GM23338 (cell line): ENCODE results near the gene EIF2A. TPM values are rescaled to one million over a fixed set of nuclear protein-coding genes. Genes with fewer than 3 reads are reported as not detected.

Experiments
- ATAC-seq: fragments of 200-7000 bp; cut with Tn5 transposase; 3 replicates; pipeline ENCODE4 v1.9.1; 2020
- DNase-seq: peaks from one replicate; pipeline ENCODE4 v3.0.0-alpha.2; 2015; ENCODE audit warnings: low spot score
- H2AFZ ChIP-seq: fragments of 200-600 bp; sonication (generic); 2 replicates; pipeline ENCODE4 v1.8.0; 2016; ENCODE audit warnings: antibody characterized with exemption, mild to moderate bottlenecking, moderate library complexity
- H3F3A ChIP-seq: fragments of 200-600 bp; sonication (generic); replicated peaks from 2 replicates; pipeline ENCODE4 v1.8.0; 2017; ENCODE audit warnings: antibody characterized with exemption, mixed run types, low read depth
- H3K27ac ChIP-seq: fragments of 200-600 bp; sonication (generic); 2 replicates; pipeline ENCODE4 v1.6.1; 2016; ENCODE audit warnings: low read depth
- H3K27me3 ChIP-seq: fragments of 200-600 bp; sonication (generic); 2 replicates; pipeline ENCODE4 v1.8.0; 2016; ENCODE audit warnings: mild to moderate bottlenecking, mixed run types, moderate library complexity; ENCODE audit not compliant: insufficient read depth
- H3K36me3 ChIP-seq: fragments of 200-600 bp; sonication (generic); 2 replicates; pipeline ENCODE4 v1.8.0; 2016; ENCODE audit warnings: mild to moderate bottlenecking; ENCODE audit not compliant: insufficient read depth
- H3K4me1 ChIP-seq: fragments of 200-600 bp; sonication (generic); 2 replicates; pipeline ENCODE4 v1.8.0; 2016; ENCODE audit warnings: mild to moderate bottlenecking, moderate library complexity; ENCODE audit not compliant: insufficient read depth
- H3K4me2 ChIP-seq: fragments of 200-600 bp; sonication (generic); 2 replicates; pipeline ENCODE4 v1.7.1; 2017; ENCODE audit warnings: mixed run types
- H3K4me3 ChIP-seq: fragments of 200-600 bp; sonication (generic); 2 replicates; pipeline ENCODE4 v1.6.1; 2016; ENCODE audit warnings: mixed run types
- H3K79me2 ChIP-seq: fragments of 200-600 bp; sonication (generic); replicated peaks from 2 replicates; pipeline ENCODE4 v1.8.0; 2017; ENCODE audit warnings: mild to moderate bottlenecking; ENCODE audit not compliant: insufficient read depth
- H3K9me2 ChIP-seq: fragments of 200-600 bp; sonication (generic); 2 replicates; pipeline ENCODE4 v1.8.0; 2017; ENCODE audit not compliant: insufficient read depth
- H4K20me1 ChIP-seq: fragments of 200-600 bp; sonication (generic); replicated peaks from 2 replicates; pipeline ENCODE4 v1.8.0; 2017; ENCODE audit warnings: mild to moderate bottlenecking; ENCODE audit not compliant: insufficient read depth
- H3K27ac Mint-ChIP-seq: 2 replicates; pipeline ENCODE4 v1.8.0; 2020; ENCODE audit warnings: inconsistent platforms, mild to moderate bottlenecking, moderate library complexity, mixed read lengths
- H3K27me3 Mint-ChIP-seq: 3 replicates; pipeline ENCODE4 v1.8.0; 2022; ENCODE audit warnings: low read depth, mild to moderate bottlenecking, moderate library complexity, mixed read lengths, inconsistent platforms; ENCODE audit not compliant: insufficient read depth, poor library complexity
- H3K36me3 Mint-ChIP-seq: 3 replicates; pipeline ENCODE4 v1.8.0; 2021; ENCODE audit warnings: low read depth, mild to moderate bottlenecking, inconsistent platforms, moderate library complexity, mixed read lengths
- H3K4me1 Mint-ChIP-seq: 3 replicates; pipeline ENCODE4 v1.8.0; 2020; ENCODE audit warnings: mild to moderate bottlenecking, inconsistent platforms, mixed read lengths
- H3K4me3 Mint-ChIP-seq: 3 replicates; pipeline ENCODE4 v1.8.0; 2021; ENCODE audit warnings: moderate library complexity, mild to moderate bottlenecking, inconsistent platforms, mixed read lengths
- H3K9me3 Mint-ChIP-seq: 3 replicates; pipeline ENCODE4 v1.8.0; 2020; ENCODE audit warnings: moderate library complexity, mild to moderate bottlenecking, inconsistent platforms, mixed read lengths
- CREB1 ChIP-seq: fragments of 250-450 bp; sonication (Bioruptor Pico); IDR thresholded peaks from 2 replicates; pipeline ENCODE4 v1.5.0; 2020; ENCODE audit warnings: low read depth, mild to moderate bottlenecking, moderate library complexity
- CTCF ChIP-seq, 2 experiments: fragments of 200-600 bp in 1 of 2; sonication (generic) in 1 of 2; conservative IDR thresholded peaks; 2 replicates each; pipeline versions ENCODE4 v1.5.1 to v1.6.1; 2016 to 2017; ENCODE audit warnings: antibody characterized with exemption in 2 of 2, low read depth in 2 of 2, mild to moderate bottlenecking in 2 of 2, moderate library complexity in 1 of 2
- ETS1 ChIP-seq: IDR thresholded peaks from 2 replicates; pipeline ENCODE4 v1.6.1; 2016; ENCODE audit warnings: antibody characterized with exemption
- EZH2 ChIP-seq: fragments of 200-600 bp; sonication (generic); IDR thresholded peaks from one replicate; pipeline ENCODE4 v1.8.0; 2017; ENCODE audit warnings: antibody characterized with exemption, mild to moderate bottlenecking, low read depth; ENCODE audit not compliant: unreplicated experiment
- EZH2phosphoT487 ChIP-seq: fragments of 200-600 bp; sonication (generic); IDR thresholded peaks from one replicate; pipeline ENCODE4 v1.8.1; 2018; ENCODE audit warnings: antibody characterized with exemption; ENCODE audit not compliant: unreplicated experiment
- JUNB ChIP-seq: IDR thresholded peaks from one replicate; pipeline ENCODE4 v1.6.1; 2016; ENCODE audit warnings: antibody characterized with exemption; ENCODE audit not compliant: unreplicated experiment
- NANOG ChIP-seq: IDR thresholded peaks from 2 replicates; pipeline ENCODE4 v1.6.1; 2016; ENCODE audit warnings: antibody characterized with exemption, borderline replicate concordance
- POLR2AphosphoS5 ChIP-seq: IDR thresholded peaks from 2 replicates; pipeline ENCODE4 v1.6.1; 2016; ENCODE audit warnings: antibody characterized with exemption, low read depth
- STAT1 ChIP-seq: IDR thresholded peaks from one replicate; pipeline ENCODE4 v1.6.1; 2016; ENCODE audit warnings: antibody characterized with exemption; ENCODE audit not compliant: unreplicated experiment
- ZNF114 ChIP-seq: fragments of 250-450 bp; sonication (Bioruptor Pico); IDR thresholded peaks from 2 replicates; pipeline ENCODE4 v1.5.0; 2020; ENCODE audit warnings: mild to moderate bottlenecking, moderate library complexity
- ZNF331 ChIP-seq: fragments of 250-450 bp; sonication (Bioruptor Pico); IDR thresholded peaks from 2 replicates; pipeline ENCODE4 v1.5.0; 2020; ENCODE audit warnings: low read depth, mild to moderate bottlenecking, moderate library complexity
- polyA plus RNA-seq: library from polyadenylated mRNA; unstranded; fragments of >200 nt; fragmentation: Nextera tagmentation; extraction: Ambion mirVana; gene quantifications from 2 replicates; pipeline ENCODE4 v1.2.1, GENCODE V29; 2016
- total RNA-seq: library from RNA; depleted of rRNA; stranded (reverse); fragments of >200 nt; shearing (Covaris generic); gene quantifications from 2 replicates; pipeline ENCODE4 v1.2.3, GENCODE V29; 2014
- TF ChIP-seq, protein P1 (sequence below): IDR thresholded peaks from one replicate; pipeline ENCODE4 v1.6.1; 2018; ENCODE audit warnings: antibody characterized with exemption; ENCODE audit not compliant: unreplicated experiment
- TF ChIP-seq, protein P2 (sequence below): fragments of 250-450 bp; sonication (Bioruptor Pico); IDR thresholded peaks from 2 replicates; pipeline ENCODE4 v1.5.0; 2020; ENCODE audit warnings: mild to moderate bottlenecking, moderate library complexity

The EIF2A gene
- total and polyA plus RNA-seq, 2 experiments from 2014 or later, result 95.2 to 153 TPM

DNA sequence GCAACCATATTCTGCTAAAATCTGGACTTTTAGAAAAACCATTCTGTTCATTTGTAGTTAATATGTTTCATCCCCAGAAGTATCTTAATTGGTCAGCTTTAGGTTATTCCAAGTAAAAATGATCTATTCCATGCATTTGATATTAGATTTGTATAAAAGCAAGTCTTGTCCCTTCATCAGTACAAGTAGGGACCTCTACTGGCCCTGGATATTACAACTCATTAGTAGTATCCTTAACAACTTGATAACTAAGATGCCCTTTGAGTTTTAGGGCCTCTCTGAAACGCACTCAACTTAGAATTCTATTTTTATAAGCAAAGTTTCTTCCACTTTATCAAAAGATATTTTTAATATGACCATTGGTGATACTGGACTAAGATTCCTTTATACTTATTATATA, 31.3 kb downstream of the EIF2A start:
- Histone ChIP-seq H3F3A (no peaks in the 10 kb centered on the region; the same call in 1 of the 2 replicates), H3K9me2 (no peaks in the 10 kb centered on the region), H4K20me1 (no peaks in the 10 kb centered on the region; the same call in 1 of the 2 replicates), H3K79me2 (no peaks in the 10 kb centered on the region), H2AFZ (no peak overlapping the region), H3K4me3 (no peak overlapping the region), H3K36me3 (peaks cover 29% of the 10 kb centered on the region; the same call in 1 of the 2 replicates), H3K27me3 (no peaks in the 10 kb centered on the region), H3K27ac (no peak overlapping the region), H3K4me2 (no peak overlapping the region), H3K4me1 (no peaks in the 10 kb centered on the region)
- Mint-ChIP-seq H3K4me3 (no peak overlapping the region), H3K27me3 (no peaks in the 10 kb centered on the region), H3K27ac (no peak overlapping the region), H3K36me3 (peaks cover 46% of the 10 kb centered on the region), H3K9me3 (no peaks in the 10 kb centered on the region), H3K4me1 (no peaks in the 10 kb centered on the region)
- DNase-seq (no peak), ATAC-seq (no peak)
- TF ChIP-seq, protein P1, sequence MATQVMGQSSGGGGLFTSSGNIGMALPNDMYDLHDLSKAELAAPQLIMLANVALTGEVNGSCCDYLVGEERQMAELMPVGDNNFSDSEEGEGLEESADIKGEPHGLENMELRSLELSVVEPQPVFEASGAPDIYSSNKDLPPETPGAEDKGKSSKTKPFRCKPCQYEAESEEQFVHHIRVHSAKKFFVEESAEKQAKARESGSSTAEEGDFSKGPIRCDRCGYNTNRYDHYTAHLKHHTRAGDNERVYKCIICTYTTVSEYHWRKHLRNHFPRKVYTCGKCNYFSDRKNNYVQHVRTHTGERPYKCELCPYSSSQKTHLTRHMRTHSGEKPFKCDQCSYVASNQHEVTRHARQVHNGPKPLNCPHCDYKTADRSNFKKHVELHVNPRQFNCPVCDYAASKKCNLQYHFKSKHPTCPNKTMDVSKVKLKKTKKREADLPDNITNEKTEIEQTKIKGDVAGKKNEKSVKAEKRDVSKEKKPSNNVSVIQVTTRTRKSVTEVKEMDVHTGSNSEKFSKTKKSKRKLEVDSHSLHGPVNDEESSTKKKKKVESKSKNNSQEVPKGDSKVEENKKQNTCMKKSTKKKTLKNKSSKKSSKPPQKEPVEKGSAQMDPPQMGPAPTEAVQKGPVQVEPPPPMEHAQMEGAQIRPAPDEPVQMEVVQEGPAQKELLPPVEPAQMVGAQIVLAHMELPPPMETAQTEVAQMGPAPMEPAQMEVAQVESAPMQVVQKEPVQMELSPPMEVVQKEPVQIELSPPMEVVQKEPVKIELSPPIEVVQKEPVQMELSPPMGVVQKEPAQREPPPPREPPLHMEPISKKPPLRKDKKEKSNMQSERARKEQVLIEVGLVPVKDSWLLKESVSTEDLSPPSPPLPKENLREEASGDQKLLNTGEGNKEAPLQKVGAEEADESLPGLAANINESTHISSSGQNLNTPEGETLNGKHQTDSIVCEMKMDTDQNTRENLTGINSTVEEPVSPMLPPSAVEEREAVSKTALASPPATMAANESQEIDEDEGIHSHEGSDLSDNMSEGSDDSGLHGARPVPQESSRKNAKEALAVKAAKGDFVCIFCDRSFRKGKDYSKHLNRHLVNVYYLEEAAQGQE, result no peak
- TF ChIP-seq CREB1, result no peak
- TF ChIP-seq EZH2, result no peak
- no peak for TF ChIP-seq ZNF331 (CRISPR knock-in tag)
- TF ChIP-seq, protein P2, sequence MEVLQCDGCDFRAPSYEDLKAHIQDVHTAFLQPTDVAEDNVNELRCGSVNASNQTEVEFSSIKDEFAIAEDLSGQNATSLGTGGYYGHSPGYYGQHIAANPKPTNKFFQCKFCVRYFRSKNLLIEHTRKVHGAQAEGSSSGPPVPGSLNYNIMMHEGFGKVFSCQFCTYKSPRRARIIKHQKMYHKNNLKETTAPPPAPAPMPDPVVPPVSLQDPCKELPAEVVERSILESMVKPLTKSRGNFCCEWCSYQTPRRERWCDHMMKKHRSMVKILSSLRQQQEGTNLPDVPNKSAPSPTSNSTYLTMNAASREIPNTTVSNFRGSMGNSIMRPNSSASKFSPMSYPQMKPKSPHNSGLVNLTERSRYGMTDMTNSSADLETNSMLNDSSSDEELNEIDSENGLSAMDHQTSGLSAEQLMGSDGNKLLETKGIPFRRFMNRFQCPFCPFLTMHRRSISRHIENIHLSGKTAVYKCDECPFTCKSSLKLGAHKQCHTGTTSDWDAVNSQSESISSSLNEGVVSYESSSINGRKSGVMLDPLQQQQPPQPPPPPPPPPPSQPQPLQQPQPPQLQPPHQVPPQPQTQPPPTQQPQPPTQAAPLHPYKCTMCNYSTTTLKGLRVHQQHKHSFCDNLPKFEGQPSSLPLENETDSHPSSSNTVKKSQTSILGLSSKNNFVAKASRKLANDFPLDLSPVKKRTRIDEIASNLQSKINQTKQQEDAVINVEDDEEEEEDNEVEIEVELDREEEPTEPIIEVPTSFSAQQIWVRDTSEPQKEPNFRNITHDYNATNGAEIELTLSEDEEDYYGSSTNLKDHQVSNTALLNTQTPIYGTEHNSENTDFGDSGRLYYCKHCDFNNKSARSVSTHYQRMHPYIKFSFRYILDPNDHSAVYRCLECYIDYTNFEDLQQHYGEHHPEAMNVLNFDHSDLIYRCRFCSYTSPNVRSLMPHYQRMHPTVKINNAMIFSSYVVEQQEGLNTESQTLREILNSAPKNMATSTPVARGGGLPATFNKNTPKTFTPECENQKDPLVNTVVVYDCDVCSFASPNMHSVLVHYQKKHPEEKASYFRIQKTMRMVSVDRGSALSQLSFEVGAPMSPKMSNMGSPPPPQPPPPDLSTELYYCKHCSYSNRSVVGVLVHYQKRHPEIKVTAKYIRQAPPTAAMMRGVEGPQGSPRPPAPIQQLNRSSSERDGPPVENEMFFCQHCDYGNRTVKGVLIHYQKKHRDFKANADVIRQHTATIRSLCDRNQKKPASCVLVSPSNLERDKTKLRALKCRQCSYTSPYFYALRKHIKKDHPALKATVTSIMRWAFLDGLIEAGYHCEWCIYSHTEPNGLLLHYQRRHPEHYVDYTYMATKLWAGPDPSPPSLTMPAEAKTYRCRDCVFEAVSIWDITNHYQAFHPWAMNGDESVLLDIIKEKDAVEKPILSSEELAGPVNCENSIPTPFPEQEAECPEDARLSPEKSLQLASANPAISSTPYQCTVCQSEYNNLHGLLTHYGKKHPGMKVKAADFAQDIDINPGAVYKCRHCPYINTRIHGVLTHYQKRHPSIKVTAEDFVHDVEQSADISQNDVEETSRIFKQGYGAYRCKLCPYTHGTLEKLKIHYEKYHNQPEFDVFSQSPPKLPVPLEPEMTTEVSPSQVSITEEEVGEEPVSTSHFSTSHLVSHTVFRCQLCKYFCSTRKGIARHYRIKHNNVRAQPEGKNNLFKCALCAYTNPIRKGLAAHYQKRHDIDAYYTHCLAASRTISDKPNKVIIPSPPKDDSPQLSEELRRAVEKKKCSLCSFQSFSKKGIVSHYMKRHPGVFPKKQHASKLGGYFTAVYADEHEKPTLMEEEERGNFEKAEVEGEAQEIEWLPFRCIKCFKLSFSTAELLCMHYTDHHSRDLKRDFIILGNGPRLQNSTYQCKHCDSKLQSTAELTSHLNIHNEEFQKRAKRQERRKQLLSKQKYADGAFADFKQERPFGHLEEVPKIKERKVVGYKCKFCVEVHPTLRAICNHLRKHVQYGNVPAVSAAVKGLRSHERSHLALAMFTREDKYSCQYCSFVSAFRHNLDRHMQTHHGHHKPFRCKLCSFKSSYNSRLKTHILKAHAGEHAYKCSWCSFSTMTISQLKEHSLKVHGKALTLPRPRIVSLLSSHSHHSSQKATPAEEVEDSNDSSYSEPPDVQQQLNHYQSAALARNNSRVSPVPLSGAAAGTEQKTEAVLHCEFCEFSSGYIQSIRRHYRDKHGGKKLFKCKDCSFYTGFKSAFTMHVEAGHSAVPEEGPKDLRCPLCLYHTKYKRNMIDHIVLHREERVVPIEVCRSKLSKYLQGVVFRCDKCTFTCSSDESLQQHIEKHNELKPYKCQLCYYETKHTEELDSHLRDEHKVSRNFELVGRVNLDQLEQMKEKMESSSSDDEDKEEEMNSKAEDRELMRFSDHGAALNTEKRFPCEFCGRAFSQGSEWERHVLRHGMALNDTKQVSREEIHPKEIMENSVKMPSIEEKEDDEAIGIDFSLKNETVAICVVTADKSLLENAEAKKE, result no peak
- no peak for TF ChIP-seq POLR2AphosphoS5
- TF ChIP-seq NANOG, result no peak
- TF ChIP-seq ZNF114 (CRISPR knock-in tag), result no peak
- TF ChIP-seq CTCF (conservative IDR thresholded peaks at IDR 0.05; ENCODE audit: low read depth in 2 of 2), result no peak; a peak in 1 of 4 replicates
- no peak for TF ChIP-seq JUNB
- TF ChIP-seq STAT1, result no peak
- TF ChIP-seq ETS1, result no peak
- no peak for TF ChIP-seq EZH2phosphoT487
